Trophoblast cell (in vitro differentiated cells and primary cell): ENCODE measurements around the gene CFAP58.
A peak's percentile ranks its signal among the peaks of the same experiment; 100 is the strongest.

ENCODE experiments used
- DNase-seq, 2 donors: peaks; one replicate each; pipeline ENCODE4 v3.0.0-alpha.2; 2016
- H2AFZ ChIP-seq: 2 replicates; pipeline ENCODE4 v1.6.1; 2013; ENCODE audit warnings: low read length, moderate library complexity, mild to moderate bottlenecking; ENCODE audit not compliant: insufficient read depth, poor library complexity
- H2AK5ac ChIP-seq: 2 replicates; pipeline ENCODE4 v1.6.1; 2013; ENCODE audit warnings: mild to moderate bottlenecking, low read length
- H2BK120ac ChIP-seq: 2 replicates; pipeline ENCODE4 v1.6.1; 2013; ENCODE audit warnings: low read length, mild to moderate bottlenecking, moderate library complexity; ENCODE audit not compliant: insufficient read depth, poor library complexity
- H2BK12ac ChIP-seq: 2 replicates; pipeline ENCODE4 v1.6.1; 2013; ENCODE audit warnings: mild to moderate bottlenecking, low read length, moderate library complexity
- H2BK5ac ChIP-seq: 2 replicates; pipeline ENCODE4 v1.6.1; 2013; ENCODE audit warnings: low read length, low read depth, moderate library complexity, mild to moderate bottlenecking; ENCODE audit not compliant: poor library complexity
- H3K14ac ChIP-seq: 2 replicates; pipeline ENCODE4 v1.6.1; 2013; ENCODE audit warnings: mild to moderate bottlenecking, low read length
- H3K18ac ChIP-seq: 2 replicates; pipeline ENCODE4 v1.6.1; 2013; ENCODE audit warnings: mild to moderate bottlenecking, low read length
- H3K23ac ChIP-seq: 2 replicates; pipeline ENCODE4 v1.6.1; 2013; ENCODE audit warnings: low read length
- H3K27ac ChIP-seq: 2 replicates; pipeline ENCODE4 v1.5.1; 2013; ENCODE audit warnings: low read depth, mild to moderate bottlenecking, inconsistent platforms, low read length, moderate library complexity
- H3K27me3 ChIP-seq: 2 replicates; pipeline ENCODE4 v1.6.1; 2013; ENCODE audit warnings: inconsistent platforms, mild to moderate bottlenecking, low read length, moderate library complexity; ENCODE audit not compliant: insufficient read depth
- H3K36me3 ChIP-seq, 2 experiments: 1 replicate in 1 of 2; 2 replicates in 1 of 2; pipeline ENCODE4 v1.6.1; 2013; ENCODE audit warnings: low read length in 2 of 2, mild to moderate bottlenecking in 2 of 2, moderate library complexity in 1 of 2; ENCODE audit not compliant: insufficient read depth in 2 of 2, control insufficient read depth in 1 of 2
- H3K4ac ChIP-seq: 2 replicates; pipeline ENCODE4 v1.6.1; 2013; ENCODE audit warnings: low read depth, mild to moderate bottlenecking, low read length, moderate library complexity
- H3K4me1 ChIP-seq, 2 experiments: 1 replicate in 1 of 2; 2 replicates in 1 of 2; pipeline ENCODE4 v1.6.1; 2013; ENCODE audit warnings: low read length in 2 of 2, mild to moderate bottlenecking in 2 of 2, moderate library complexity in 1 of 2; ENCODE audit not compliant: insufficient read depth in 2 of 2, control insufficient read depth in 1 of 2
- H3K4me2 ChIP-seq: 2 replicates; pipeline ENCODE4 v1.6.1; 2013; ENCODE audit warnings: inconsistent platforms, mild to moderate bottlenecking, low read length, moderate library complexity
- H3K4me3 ChIP-seq: 2 replicates; pipeline ENCODE4 v1.5.1; 2013; ENCODE audit warnings: mild to moderate bottlenecking, low read depth, low read length, inconsistent platforms
- H3K79me1 ChIP-seq: one replicate; pipeline ENCODE4 v1.6.1; 2013; ENCODE audit warnings: low read length
- H3K79me2 ChIP-seq: 2 replicates; pipeline ENCODE4 v1.6.1; 2013; ENCODE audit warnings: low read length, mild to moderate bottlenecking; ENCODE audit not compliant: control insufficient read depth, insufficient read depth, poor library complexity
- H3K9ac ChIP-seq: 2 replicates; pipeline ENCODE4 v1.6.1; 2013; ENCODE audit warnings: mild to moderate bottlenecking, low read length
- H3K9me3 ChIP-seq: 2 replicates; pipeline ENCODE4 v1.6.1; 2013; ENCODE audit warnings: low read depth, mild to moderate bottlenecking, control low read depth, inconsistent platforms, low read length; ENCODE audit not compliant: insufficient read depth
- H4K12ac ChIP-seq: 2 replicates; pipeline ENCODE4 v1.6.1; 2013; ENCODE audit warnings: low read depth, mild to moderate bottlenecking, low read length, moderate library complexity
- H4K8ac ChIP-seq: 2 replicates; pipeline ENCODE4 v1.6.1; 2013; ENCODE audit warnings: low read depth, mild to moderate bottlenecking, low read length, moderate library complexity
- H4K91ac ChIP-seq: one replicate; pipeline ENCODE4 v1.6.1; 2013; ENCODE audit warnings: low read depth, mild to moderate bottlenecking, low read length, moderate library complexity
- WGBS: extraction: QIAGEN DNeasy Blood & Tissue Kit; methylation state at CpG from one replicate; pipeline ENCODE4 v1.1.7; 2013; ENCODE audit warnings: missing lambda C conversion rate; ENCODE audit not compliant: insufficient read length, insufficient coverage; ENCODE audit errors: extremely low coverage; 5-methylcytosine and 5-hydroxymethylcytosine counted together

Gene CFAP58

DNA sequence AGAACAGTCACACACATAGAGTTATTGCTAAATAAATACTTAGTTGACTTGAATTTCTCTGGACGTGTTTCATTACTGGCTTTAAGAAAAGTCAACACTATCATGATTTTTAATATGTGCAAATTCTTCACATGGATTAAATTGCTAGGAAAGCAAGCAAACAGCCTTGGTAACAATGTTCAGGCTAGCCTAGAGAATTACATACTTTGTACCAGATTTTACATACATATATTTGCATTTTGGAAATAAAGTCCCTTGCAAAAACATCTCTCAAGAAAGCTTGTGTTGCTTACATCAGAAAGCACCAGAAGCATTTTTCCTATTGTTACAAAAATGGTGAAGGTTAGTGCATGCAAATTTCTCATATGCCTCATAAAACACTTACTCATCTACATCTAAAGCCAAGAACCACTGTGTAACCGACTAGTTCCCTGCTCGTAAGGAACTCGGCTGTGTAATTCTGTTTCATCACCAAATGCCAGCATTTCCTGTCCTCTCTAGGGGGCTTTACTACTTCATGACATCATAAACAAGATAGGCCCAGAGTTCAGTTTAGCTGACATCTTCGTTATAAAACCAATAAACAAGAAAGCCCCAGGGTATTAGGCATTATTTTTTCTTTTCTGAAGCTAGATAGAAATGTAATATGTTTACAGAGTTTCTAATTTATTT is 87.8 kb downstream of the CFAP58 start:
- Histone ChIP-seq H3K23ac (no peak overlapping the region), H4K8ac (no peak overlapping the region), H3K9ac (no peak overlapping the region), H3K9me3 (no peaks in the 10 kb centered on the region), H2BK120ac (no peak overlapping the region), H3K4me3 (no peak overlapping the region), H2AK5ac (no peak overlapping the region), H3K4me2 (no peak overlapping the region), H3K36me3 (no peaks in the 10 kb centered on the region), H3K4me1 (no peaks in the 10 kb centered on the region), H2BK12ac (no peak overlapping the region), H3K27me3 (no peaks in the 10 kb centered on the region), H4K91ac (no peak overlapping the region), H3K4ac (no peak overlapping the region), H3K79me1 (no peaks in the 10 kb centered on the region), H3K14ac (no peak overlapping the region), H3K27ac (no peak overlapping the region), H3K18ac (no peak overlapping the region), H2AFZ (no peak overlapping the region), H3K79me2 (no peaks in the 10 kb centered on the region), H2BK5ac (no peak overlapping the region), H4K12ac (no peak overlapping the region)
- WGBS = no CpG with 5 or more reads among the region's 5 CpGs
- no peak for DNase-seq

DNA sequence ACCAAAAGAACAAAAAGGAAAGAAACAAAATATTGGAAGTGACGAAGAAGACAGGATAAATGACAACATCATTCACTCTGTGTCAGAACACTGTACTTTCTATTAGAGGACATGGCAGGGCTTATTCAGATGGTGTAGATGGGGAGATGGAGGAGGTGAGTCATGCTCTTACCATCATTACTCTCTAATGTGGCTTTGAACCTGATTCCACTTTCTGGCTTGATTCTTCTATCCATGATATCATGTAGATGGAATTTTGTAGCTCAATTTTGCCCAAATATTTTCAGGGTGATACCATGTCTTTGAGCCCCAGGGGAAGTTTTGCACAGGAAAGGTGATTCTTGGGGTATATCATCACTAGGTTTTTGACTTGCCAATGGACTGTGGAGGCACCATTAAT is 91.7 kb downstream of the CFAP58 start:
- no peak overlapping the region for H3K4me2 ChIP-seq
- DNase-seq = peak in 1 of 2 donors; percentile 21
- H2BK5ac ChIP-seq = no peak overlapping the region
- H2AFZ ChIP-seq = no peak overlapping the region
- WGBS = no CpG with 5 or more reads among the region's 1 CpG
- H3K27ac ChIP-seq = no peak overlapping the region
- H3K18ac ChIP-seq = no peak overlapping the region
- no peak overlapping the region for H3K14ac ChIP-seq
- no peaks in the 10 kb centered on the region for H3K79me2 ChIP-seq
- no peak overlapping the region for H3K23ac ChIP-seq
- no peak overlapping the region for H2BK12ac ChIP-seq
- H3K9ac ChIP-seq = no peak overlapping the region
- no peak overlapping the region for H2BK120ac ChIP-seq
- no peak overlapping the region for H4K91ac ChIP-seq
- H3K9me3 ChIP-seq = no peaks in the 10 kb centered on the region
- no peak overlapping the region for H4K12ac ChIP-seq
- H3K79me1 ChIP-seq = no peaks in the 10 kb centered on the region
- H4K8ac ChIP-seq = no peak overlapping the region
- H3K4me3 ChIP-seq = no peak overlapping the region
- H2AK5ac ChIP-seq = no peak overlapping the region
- no peaks in the 10 kb centered on the region for H3K27me3 ChIP-seq
- H3K4me1 ChIP-seq = no peaks in the 10 kb centered on the region
- H3K4ac ChIP-seq = no peak overlapping the region
- H3K36me3 ChIP-seq = no peaks in the 10 kb centered on the region

GRCh38 chr10:104446151-104446550 is 92.5 kb downstream of the CFAP58 start:
- no peak overlapping the region for H4K91ac ChIP-seq
- no peak overlapping the region for H3K18ac ChIP-seq
- H3K4ac ChIP-seq = no peak overlapping the region
- H2AFZ ChIP-seq = no peak overlapping the region
- no peak overlapping the region for H4K8ac ChIP-seq
- no peaks in the 10 kb centered on the region for H3K27me3 ChIP-seq
- H4K12ac ChIP-seq = no peak overlapping the region
- no CpG with 5 or more reads among the region's 1 CpG for WGBS
- H2BK12ac ChIP-seq = no peak overlapping the region
- H3K9me3 ChIP-seq = no peaks in the 10 kb centered on the region
- no peaks in the 10 kb centered on the region for H3K79me2 ChIP-seq
- DNase-seq = no peak
- H2BK120ac ChIP-seq = no peak overlapping the region
- no peak overlapping the region for H3K23ac ChIP-seq
- no peak overlapping the region for H3K4me2 ChIP-seq
- no peaks in the 10 kb centered on the region for H3K36me3 ChIP-seq
- H3K79me1 ChIP-seq = no peaks in the 10 kb centered on the region
- no peak overlapping the region for H3K9ac ChIP-seq
- no peak overlapping the region for H3K4me3 ChIP-seq
- no peak overlapping the region for H2BK5ac ChIP-seq
- H3K27ac ChIP-seq = no peak overlapping the region
- no peaks in the 10 kb centered on the region for H3K4me1 ChIP-seq
- H2AK5ac ChIP-seq = no peak overlapping the region
- H3K14ac ChIP-seq = no peak overlapping the region

DNA sequence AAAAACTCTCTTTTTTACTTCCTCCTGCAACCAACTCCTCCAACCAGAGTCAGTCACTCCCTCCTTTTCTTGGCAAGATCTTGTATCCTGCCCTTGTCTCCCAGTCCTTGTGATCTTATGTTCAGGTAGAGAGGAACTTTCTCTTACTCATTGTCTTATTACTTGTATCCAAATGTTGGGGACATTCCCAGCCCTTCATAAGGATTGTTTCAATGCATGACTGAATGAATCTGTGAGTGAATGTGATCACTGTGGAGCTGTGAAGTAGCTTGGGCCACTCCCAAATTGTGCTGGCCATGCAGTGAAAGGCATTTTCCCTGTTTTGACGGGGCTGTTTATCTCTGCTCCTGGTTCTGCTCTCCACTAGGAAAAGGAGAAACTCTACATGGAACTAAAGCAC is 93.7 kb downstream of the CFAP58 start:
- H3K36me3 ChIP-seq = no peaks in the 10 kb centered on the region
- H2BK12ac ChIP-seq = no peak overlapping the region
- no peak overlapping the region for H4K12ac ChIP-seq
- H3K9ac ChIP-seq = no peak overlapping the region
- H3K79me2 ChIP-seq = no peaks in the 10 kb centered on the region
- no peaks in the 10 kb centered on the region for H3K4me1 ChIP-seq
- H3K18ac ChIP-seq = no peak overlapping the region
- H3K27ac ChIP-seq = no peak overlapping the region
- H3K9me3 ChIP-seq = no peaks in the 10 kb centered on the region
- H4K91ac ChIP-seq = no peak overlapping the region
- H3K14ac ChIP-seq = no peak overlapping the region
- no peak overlapping the region for H2AFZ ChIP-seq
- no peak overlapping the region for H2AK5ac ChIP-seq
- no peak overlapping the region for H3K23ac ChIP-seq
- no peaks in the 10 kb centered on the region for H3K27me3 ChIP-seq
- no peaks in the 10 kb centered on the region for H3K79me1 ChIP-seq
- no peak for DNase-seq
- no peak overlapping the region for H3K4me3 ChIP-seq
- H3K4ac ChIP-seq = no peak overlapping the region
- H2BK120ac ChIP-seq = no peak overlapping the region
- H3K4me2 ChIP-seq = no peak overlapping the region
- no CpG with 5 or more reads among the region's 1 CpG for WGBS
- no peak overlapping the region for H4K8ac ChIP-seq
- H2BK5ac ChIP-seq = no peak overlapping the region
